GM18519 (cell line): ENCODE results near the gene LAMTOR3.
"Not testable (repeated sequence)": the region's sequence is repeated elsewhere in the genome, so short reads cannot be mapped to it uniquely, and the experiment has no call there.

Source experiments
- ATAC-seq: cut with Tn5 transposase; IDR thresholded peaks from one replicate; pipeline ENCODE4 v1.9.1; 2021; ENCODE audit warnings: mild to moderate bottlenecking, moderate library complexity; ENCODE audit not compliant: unreplicated experiment, low FRiP score

Gene LAMTOR3

DNA sequence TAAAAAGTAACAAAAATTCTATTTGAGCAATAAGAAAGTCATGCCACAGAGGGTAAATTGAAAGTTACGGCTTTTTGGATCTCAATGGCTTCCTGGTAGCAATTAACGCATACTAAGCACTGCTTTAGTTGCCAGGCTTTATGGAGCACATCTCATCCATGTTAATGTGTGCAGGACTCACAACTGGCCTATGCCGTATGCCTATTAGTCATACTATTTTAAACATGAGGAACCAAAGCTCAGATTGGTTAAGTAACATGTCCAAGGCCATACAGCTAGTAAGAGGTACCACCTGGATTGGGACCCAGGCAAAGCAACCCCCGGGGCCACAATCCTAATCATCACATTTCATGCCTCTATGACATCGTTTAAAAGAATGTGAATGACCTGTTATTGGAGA is 60.5 kb downstream of the LAMTOR3 start:
- ATAC-seq = no peak

DNA sequence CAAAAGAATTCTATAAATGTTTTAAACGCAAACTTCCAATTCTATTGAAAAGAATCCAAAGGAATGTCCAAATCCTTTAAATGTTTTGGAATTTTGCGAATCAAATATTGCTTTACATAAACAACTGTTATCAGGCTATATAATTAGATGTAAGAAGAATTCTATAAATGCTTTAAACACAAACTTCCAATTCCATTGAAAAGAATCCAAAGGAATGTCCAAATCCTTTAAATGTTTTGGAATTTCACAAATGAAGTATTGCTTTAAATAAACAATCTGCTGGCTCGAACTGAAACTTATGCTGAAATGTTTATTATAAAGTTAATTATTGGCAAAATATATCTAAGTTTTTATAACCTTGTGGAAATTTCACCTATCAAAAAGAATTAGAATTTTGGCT is 61.5 kb downstream of the LAMTOR3 start:
- no peak for ATAC-seq

DNA sequence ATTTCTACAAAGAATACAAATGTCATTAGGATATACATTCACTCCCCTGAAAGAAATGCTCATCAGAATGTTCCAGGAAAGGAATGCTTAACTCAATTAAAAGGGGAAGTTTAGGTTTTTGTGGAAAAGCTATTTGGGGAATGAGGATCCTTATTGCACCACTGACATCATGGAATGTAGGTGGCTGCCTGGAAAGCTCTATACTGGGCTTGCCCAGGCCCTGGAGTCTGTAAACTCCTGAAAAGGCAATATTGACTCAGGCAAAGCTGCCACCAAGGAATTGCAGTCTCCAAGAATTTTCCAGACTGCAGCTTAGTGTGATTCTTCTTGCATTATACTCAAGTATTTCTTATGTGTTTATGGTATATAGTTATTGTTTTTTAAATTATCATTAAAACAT is 61.9 kb downstream of the LAMTOR3 start:
- no peak for ATAC-seq

DNA sequence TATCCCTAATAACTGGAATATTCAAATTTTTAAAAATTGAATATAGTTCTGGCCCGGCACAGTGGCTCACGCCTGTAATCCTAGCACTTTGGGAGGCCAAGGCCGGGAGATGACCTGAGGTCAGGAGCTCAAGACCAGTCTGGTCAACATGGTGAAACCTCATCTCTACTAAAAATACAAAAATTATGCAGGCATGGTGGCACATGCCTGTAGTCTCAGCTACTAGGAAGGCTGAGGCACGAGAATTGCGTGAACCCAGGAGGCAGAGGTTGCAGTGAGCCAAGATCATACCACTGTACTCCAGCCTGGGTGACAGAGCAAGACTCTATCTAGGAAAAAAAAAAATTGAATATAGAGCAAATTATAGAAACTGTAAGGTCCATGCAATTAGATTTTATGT is 64.2 kb downstream of the LAMTOR3 start:
- ATAC-seq = not testable (repeated sequence)

DNA sequence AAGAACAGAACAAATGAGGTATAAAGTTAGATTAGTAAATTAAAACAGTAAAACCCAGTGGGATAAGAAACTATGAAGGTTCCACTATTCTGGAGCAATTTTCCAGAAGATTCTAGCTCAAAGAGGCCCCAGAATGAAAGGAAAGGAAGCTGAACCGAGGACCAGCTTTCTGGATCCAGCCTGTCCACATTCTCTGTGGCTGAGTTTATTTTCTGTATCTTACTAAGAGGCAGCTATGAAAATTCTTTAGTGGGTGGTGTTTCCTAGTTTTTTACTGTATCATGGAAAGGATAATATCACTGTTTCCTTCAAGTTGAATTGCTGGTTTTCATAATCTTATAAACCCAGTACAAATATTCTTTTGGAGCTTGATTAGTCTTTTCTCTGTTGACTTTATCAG is 65.8 kb downstream of the LAMTOR3 start:
- ATAC-seq = no peak
